NOMO-1 (cell line): ENCODE results near the gene BLVRB.
"Not testable (repeated sequence)": the region's sequence is repeated elsewhere in the genome, so short reads cannot be mapped to it uniquely, and the experiment has no call there.

Experiments
- DNase-seq, 2 experiments: peaks; one replicate each; lab custom pipeline; 2025; ENCODE audit not compliant: unreplicated experiment in 2 of 2; lab: John Stamatoyannopoulos, UW

Gene BLVRB

GRCh38 chr19:40489882-40490230, 24.3 kb upstream of the BLVRB start:
- DNase-seq: no peak

DNA sequence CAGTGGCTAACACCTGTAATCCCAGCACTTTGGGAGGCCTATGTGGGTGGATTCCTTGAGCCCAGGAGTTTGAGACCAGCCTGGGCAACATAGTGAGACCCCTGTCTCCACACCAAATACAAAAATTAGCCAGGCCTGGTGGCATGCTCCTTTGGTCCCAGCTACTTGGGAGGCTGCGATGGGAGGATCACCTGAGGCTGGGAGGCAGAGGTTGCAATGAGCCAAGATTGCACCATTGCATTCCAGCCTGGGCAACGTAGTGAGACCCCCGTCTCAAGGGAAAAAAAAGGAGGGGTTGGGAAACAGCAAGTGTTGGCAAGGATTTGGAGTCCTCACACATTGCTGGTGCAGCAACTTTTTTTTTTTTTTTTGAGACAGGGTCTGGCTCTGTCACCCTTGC, 20.5 kb upstream of the BLVRB start:
- no peak for DNase-seq

GRCh38 chr19:40475878-40476644, 10.5 kb upstream of the BLVRB start:
- DNase-seq: not testable (repeated sequence)

DNA sequence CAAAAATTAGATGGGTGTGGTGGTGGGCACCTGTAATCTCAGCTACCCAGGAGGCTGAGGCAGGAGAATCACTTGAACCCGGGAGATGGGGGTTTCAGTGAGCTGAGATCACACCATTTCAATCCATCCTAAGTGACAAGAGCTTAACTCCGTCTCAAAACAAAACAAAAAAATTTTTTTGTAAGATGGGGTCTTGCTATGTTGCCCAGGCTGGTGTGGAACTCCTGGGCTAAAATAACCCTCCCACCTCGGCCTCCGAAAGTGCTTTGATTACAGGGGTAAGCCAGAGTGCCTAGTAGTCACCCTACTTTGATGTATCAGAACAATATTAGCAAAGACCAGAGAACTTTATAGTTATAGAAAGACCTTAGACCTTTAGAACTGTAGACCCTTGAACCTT, 9.2 kb upstream of the BLVRB start:
- no peak for DNase-seq

- DNase-seq: no peak
These were observed 7.0 kb upstream of the BLVRB start for GRCh38 chr19:40472516-40472915.

GRCh38 chr19:40471111-40471510, 5.6 kb upstream of the BLVRB start:
- DNase-seq: no peak

GRCh38 chr19:40469011-40469410, 3.5 kb upstream of the BLVRB start:
- DNase-seq: peak in 1 of 2 experiments; percentile 19

DNA sequence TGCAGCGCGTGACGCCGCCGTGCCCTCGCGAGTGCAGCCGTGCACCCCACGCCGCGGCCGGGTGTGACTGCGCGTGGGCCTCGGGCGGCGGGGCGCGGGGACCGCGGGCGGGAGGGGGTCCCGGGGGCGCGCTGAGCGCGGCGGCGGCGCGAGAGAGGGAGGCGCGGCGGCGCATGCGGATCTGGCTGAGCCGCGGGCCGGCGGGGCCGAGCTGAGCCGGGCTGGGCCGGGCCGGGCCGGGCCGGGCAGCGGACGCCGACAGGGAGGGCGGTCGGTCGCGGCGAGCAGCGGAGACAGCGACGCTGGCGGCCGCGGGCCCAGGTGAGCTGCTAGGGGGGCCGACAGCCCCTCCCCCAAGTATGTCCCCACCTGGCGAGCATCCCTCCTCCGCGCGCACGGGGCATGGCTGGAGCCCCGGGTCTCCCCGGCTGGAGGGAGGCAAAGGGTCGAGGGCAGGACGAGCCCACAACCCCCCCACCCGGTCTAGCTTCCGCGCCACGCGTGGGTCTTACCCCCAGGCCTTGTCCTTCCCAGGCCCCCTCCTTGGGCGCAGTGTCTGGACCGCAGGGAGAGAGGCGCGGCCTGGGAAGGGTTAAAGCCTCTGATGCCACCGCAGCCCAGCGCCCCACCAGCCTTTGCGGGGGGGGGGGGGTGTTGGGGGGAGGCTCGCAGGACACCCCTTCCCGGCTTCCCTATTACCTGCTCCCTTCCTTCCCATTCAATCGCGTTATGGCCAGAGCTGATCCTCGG, 1.6 kb upstream of the BLVRB start, which contains the start of gene SPTBN4:
SPTBN4 (plus strand) TSS at position 17 of the 750 bp plus-strand sequence. CDS start 5,621 bp downstream, outside the sequence.
- no peak for DNase-seq

GRCh38 chr19:40466219-40466984, 857 bp upstream of the BLVRB start:
- no peak for DNase-seq

GRCh38 chr19:40465025-40465556, 454 bp downstream of the BLVRB start:
- peak; percentile 86 to 90 for DNase-seq

DNA sequence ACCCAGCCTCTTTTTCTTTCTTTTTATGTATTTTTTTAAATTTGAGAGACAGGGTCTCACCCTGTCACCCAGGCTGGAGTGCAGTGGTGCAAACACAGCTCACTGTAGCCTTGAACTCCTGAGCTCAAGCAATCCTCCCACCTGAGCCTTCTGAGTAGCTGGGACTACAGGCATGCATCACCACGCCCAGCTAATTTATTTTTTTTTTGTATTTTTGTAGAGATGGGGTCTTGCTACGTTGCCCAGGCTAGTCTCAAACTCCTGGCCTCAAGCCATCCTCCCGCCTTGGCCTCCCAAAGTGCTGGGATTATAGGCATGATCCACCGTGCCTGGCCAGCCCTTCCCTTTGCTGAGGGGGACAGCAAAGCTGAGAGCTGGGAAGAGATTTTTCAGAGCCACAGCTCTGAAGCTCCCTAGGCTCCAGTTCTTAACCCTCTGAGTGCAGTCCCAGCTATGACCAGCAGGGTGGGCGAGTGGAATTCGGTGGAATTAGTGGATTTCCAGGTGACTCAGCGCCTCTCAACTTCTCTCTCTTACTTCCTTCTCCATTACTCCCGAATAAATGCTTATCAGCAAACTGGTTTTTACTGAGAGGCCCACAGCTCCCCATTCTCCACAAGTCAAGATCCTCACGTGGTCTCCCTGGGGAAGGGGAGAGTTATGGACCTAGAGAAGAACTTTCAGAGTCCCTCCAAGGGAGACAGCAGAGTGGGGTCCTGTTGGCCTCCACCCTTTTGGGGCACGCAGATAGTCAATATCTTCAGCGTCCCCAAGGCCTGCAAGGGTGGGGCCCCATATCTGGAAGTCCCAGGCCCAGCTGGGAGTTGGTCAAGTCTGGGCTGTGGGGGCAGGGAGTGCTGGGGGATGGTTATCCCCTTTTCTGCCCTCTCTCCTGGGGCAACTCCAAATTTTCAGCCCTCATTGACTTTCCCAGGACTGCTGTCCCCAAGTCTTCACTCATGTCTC, 1.2 kb downstream of the BLVRB start:
- DNase-seq: peak; percentile 19 to 39

GRCh38 chr19:40463587-40464037, 1.9 kb downstream of the BLVRB start:
- DNase-seq: not testable (repeated sequence)

GRCh38 chr19:40461669-40462221, 3.8 kb downstream of the BLVRB start:
- peak; percentile 46 to 69 for DNase-seq

- DNase-seq: no peak
These were observed 5.4 kb downstream of the BLVRB start for GRCh38 chr19:40460185-40460584.

DNA sequence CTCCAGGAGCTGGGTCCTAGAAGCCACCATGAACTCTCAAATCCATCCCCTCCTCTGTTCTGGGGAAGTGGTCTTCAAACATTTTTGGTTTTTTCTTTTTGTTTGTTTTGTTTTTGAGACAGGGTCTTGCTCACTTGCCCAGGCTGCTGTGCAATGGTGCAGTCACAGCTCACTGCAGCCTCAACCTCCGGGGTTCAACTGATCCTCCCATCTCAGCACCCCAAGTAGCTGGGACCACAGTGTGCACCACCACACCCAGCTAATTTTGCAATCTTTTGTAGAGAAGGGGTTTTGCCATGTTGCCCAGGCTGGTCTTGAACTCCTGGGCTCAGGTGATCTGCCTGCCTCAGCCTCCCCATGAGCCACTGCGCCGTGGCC, 7.0 kb downstream of the BLVRB start:
- DNase-seq: no peak

GRCh38 chr19:40457953-40458596, 7.5 kb downstream of the BLVRB start:
- no peak for DNase-seq

DNA sequence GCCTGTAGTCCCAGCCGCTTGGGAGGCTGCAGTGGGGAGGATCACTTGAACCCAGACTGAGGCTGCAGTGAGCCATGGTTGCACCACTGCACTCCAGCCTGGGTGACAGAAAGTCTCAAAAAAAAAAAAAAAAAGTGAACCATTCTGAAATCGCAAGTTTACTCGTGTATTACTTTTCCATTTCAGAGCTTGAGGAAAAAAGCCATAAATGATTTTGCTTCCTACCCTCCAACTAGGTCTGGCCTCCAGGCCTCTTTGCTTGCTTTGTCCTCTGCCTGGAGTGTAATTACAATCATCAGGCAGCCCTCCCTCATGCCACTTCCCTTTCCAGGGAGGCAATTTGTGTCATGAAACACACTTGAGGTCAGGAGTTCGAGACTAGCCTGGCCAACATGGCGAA, 8.5 kb downstream of the BLVRB start:
- no peak for DNase-seq

DNA sequence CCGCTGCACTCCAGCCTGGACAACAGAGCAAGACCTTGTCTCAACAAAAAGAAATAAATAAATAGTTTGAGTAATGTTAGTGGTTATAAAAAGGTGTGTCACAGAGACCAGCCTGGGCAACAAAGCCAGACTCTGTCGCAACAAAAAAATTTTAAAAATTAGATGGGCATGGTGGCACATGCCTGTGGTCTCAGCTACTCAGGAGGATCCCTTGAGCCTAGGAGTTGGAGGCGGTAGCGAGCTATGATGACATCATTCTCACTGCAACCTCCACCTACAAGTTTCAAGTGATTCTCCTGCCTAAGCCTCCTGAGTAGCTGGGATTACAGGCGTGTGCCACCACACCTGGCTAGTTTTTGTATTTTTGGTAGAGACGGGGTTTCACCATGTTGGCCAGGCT, 11.6 kb downstream of the BLVRB start:
- DNase-seq: not testable (repeated sequence)

GRCh38 chr19:40453151-40453735, 12.3 kb downstream of the BLVRB start:
- no peak for DNase-seq
